ENCODE measurements around the gene HYAL1.

HYAL1 gene

GRCh38 chr3:50318163-50318562, 14.8 kb upstream of the HYAL1 start:
- H3K27me3 ChIP-seq (ENCODE audit: control insufficient read depth in 1 of 2, insufficient read depth in 1 of 2, low read length in 2 of 2): no peaks in the 10 kb centered on the region

GRCh38 chr3:50317300-50317699, 13.9 kb upstream of the HYAL1 start:
- no peak overlapping the region for H4K91ac ChIP-seq (ENCODE audit: low read length)
- 88% methylated on average over 5 of the region's 6 CpGs for WGBS

More at GRCh38 chr3:50318163-50318562, 14.8 kb upstream of the HYAL1 start:
- DNase-seq: no peak
- Histone ChIP-seq H2AK5ac (ENCODE audit: low read length, severe bottlenecking) (no peak overlapping the region), H3K4me1 (ENCODE audit: control insufficient read depth, insufficient read depth, low read depth, low read length) (peaks cover 56% of the 10 kb centered on the region), H3K36me3 (ENCODE audit: control insufficient read depth in 1 of 2, insufficient read depth in 2 of 2, low read depth in 1 of 2, low read length in 2 of 2) (peaks cover 47 to 53% of the 10 kb centered on the region in 2 experiments), H3K27ac (ENCODE audit: low read length, poor library complexity, severe bottlenecking) (no peak overlapping the region), H3K79me1 (replicated peaks; ENCODE audit: low read length, poor library complexity, severe bottlenecking) (peaks cover 44% of the 10 kb centered on the region), H3K18ac (ENCODE audit: low read depth in 1 of 2, low read length in 2 of 2) (no peak overlapping the region), H3K4me3 (ENCODE audit: insufficient read depth in 1 of 2, low read depth in 1 of 2, low read length in 2 of 2) (peak overlapping the region in 1 of 2 experiments; percentile 43), H3K9me3 (ENCODE audit: control insufficient read depth, low read length) (no peaks in the 10 kb centered on the region), H2BK12ac (ENCODE audit: low read length in 2 of 2) (no peak overlapping the region), H3K9ac (ENCODE audit: low read length) (no peak overlapping the region), H2BK15ac (ENCODE audit: low read depth, poor library complexity, severe bottlenecking) (no peak overlapping the region), H2BK120ac (ENCODE audit: low read depth, low read length) (no peak overlapping the region), H3K14ac (ENCODE audit: low read length in 2 of 2) (peak overlapping the region in 1 of 2 experiments; percentile 1), H3K4me2 (ENCODE audit: low read length, poor library complexity, severe bottlenecking) (no peak overlapping the region), H2BK5ac (ENCODE audit: low read depth, low read length, poor library complexity, severe bottlenecking) (no peak overlapping the region), H2AFZ (ENCODE audit: low read depth, low read length) (no peak overlapping the region), H4K8ac (ENCODE audit: low read length) (no peak overlapping the region), H3K4ac (ENCODE audit: low read depth in 1 of 2, low read length in 2 of 2) (no peak overlapping the region), H3K23ac (ENCODE audit: low read length in 2 of 2) (peak overlapping the region in 1 of 2 experiments; percentile 35), H4K91ac (ENCODE audit: low read length) (no peak overlapping the region)
- 95% methylated on average over 11 of the region's 11 CpGs for WGBS

GRCh38 chr3:50316657-50317242, 13.4 kb upstream of the HYAL1 start:
- Histone ChIP-seq H3K9ac (ENCODE audit: low read length) (peak overlapping the region; percentile 26), H3K18ac (ENCODE audit: low read depth in 1 of 2, low read length in 2 of 2) (no peak overlapping the region), H3K4me3 (ENCODE audit: insufficient read depth in 1 of 2, low read depth in 1 of 2, low read length in 2 of 2) (no peak overlapping the region), H3K9me3 (ENCODE audit: control insufficient read depth, low read length) (no peaks in the 10 kb centered on the region), H2BK5ac (ENCODE audit: low read depth, low read length, poor library complexity, severe bottlenecking) (no peak overlapping the region), H3K4me1 (ENCODE audit: control insufficient read depth, insufficient read depth, low read depth, low read length) (peaks cover 43% of the 10 kb centered on the region), H2AK5ac (ENCODE audit: low read length, severe bottlenecking) (no peak overlapping the region), H2BK12ac (ENCODE audit: low read length in 2 of 2) (no peak overlapping the region), H3K36me3 (ENCODE audit: control insufficient read depth in 1 of 2, insufficient read depth in 2 of 2, low read depth in 1 of 2, low read length in 2 of 2) (peaks cover 47 to 53% of the 10 kb centered on the region in 2 experiments), H3K27ac (ENCODE audit: low read length, poor library complexity, severe bottlenecking) (peak overlapping the region; percentile 4), H2BK15ac (ENCODE audit: low read depth, poor library complexity, severe bottlenecking) (no peak overlapping the region), H3K23ac (ENCODE audit: low read length in 2 of 2) (no peak overlapping the region), H3K4me2 (ENCODE audit: low read length, poor library complexity, severe bottlenecking) (no peak overlapping the region), H4K91ac (ENCODE audit: low read length) (no peak overlapping the region), H3K14ac (ENCODE audit: low read length in 2 of 2) (no peak overlapping the region), H2AFZ (ENCODE audit: low read depth, low read length) (no peak overlapping the region), H3K27me3 (ENCODE audit: control insufficient read depth in 1 of 2, insufficient read depth in 1 of 2, low read length in 2 of 2) (no peaks in the 10 kb centered on the region), H3K79me1 (replicated peaks; ENCODE audit: low read length, poor library complexity, severe bottlenecking) (peaks cover 41% of the 10 kb centered on the region), H4K8ac (ENCODE audit: low read length) (no peak overlapping the region), H3K4ac (ENCODE audit: low read depth in 1 of 2, low read length in 2 of 2) (no peak overlapping the region), H2BK120ac (ENCODE audit: low read depth, low read length) (no peak overlapping the region)
- WGBS: 73% methylated on average over 6 of the region's 9 CpGs
- DNase-seq: no peak

More at GRCh38 chr3:50317300-50317699, 13.9 kb upstream of the HYAL1 start:
- Histone ChIP-seq H3K18ac (ENCODE audit: low read depth in 1 of 2, low read length in 2 of 2) (no peak overlapping the region), H2BK15ac (ENCODE audit: low read depth, poor library complexity, severe bottlenecking) (no peak overlapping the region), H3K9me3 (ENCODE audit: control insufficient read depth, low read length) (no peaks in the 10 kb centered on the region), H3K36me3 (ENCODE audit: control insufficient read depth in 1 of 2, insufficient read depth in 2 of 2, low read depth in 1 of 2, low read length in 2 of 2) (peaks cover 47 to 53% of the 10 kb centered on the region in 2 experiments), H3K14ac (ENCODE audit: low read length in 2 of 2) (no peak overlapping the region), H2BK12ac (ENCODE audit: low read length in 2 of 2) (no peak overlapping the region), H2BK5ac (ENCODE audit: low read depth, low read length, poor library complexity, severe bottlenecking) (no peak overlapping the region), H2AK5ac (ENCODE audit: low read length, severe bottlenecking) (peak overlapping the region; percentile 17), H3K27me3 (ENCODE audit: control insufficient read depth in 1 of 2, insufficient read depth in 1 of 2, low read length in 2 of 2) (no peaks in the 10 kb centered on the region), H3K79me1 (replicated peaks; ENCODE audit: low read length, poor library complexity, severe bottlenecking) (peaks cover 44% of the 10 kb centered on the region), H4K8ac (ENCODE audit: low read length) (no peak overlapping the region), H2BK120ac (ENCODE audit: low read depth, low read length) (no peak overlapping the region), H3K4ac (ENCODE audit: low read depth in 1 of 2, low read length in 2 of 2) (no peak overlapping the region), H3K4me1 (ENCODE audit: control insufficient read depth, insufficient read depth, low read depth, low read length) (peaks cover 49% of the 10 kb centered on the region), H2AFZ (ENCODE audit: low read depth, low read length) (no peak overlapping the region), H3K9ac (ENCODE audit: low read length) (peak overlapping the region; percentile 26), H3K4me3 (ENCODE audit: insufficient read depth in 1 of 2, low read depth in 1 of 2, low read length in 2 of 2) (no peak overlapping the region), H3K4me2 (ENCODE audit: low read length, poor library complexity, severe bottlenecking) (no peak overlapping the region), H3K23ac (ENCODE audit: low read length in 2 of 2) (no peak overlapping the region), H3K27ac (ENCODE audit: low read length, poor library complexity, severe bottlenecking) (peak overlapping the region; percentile 4)
- no peak for DNase-seq

- H3K4ac ChIP-seq (ENCODE audit: low read depth in 1 of 2, low read length in 2 of 2): no peak overlapping the region
- H3K27ac ChIP-seq (ENCODE audit: low read length, poor library complexity, severe bottlenecking): no peak overlapping the region
- H4K91ac ChIP-seq (ENCODE audit: low read length): no peak overlapping the region
- peaks cover 36% of the 10 kb centered on the region for H3K4me1 ChIP-seq (ENCODE audit: control insufficient read depth, insufficient read depth, low read depth, low read length)
- no peak overlapping the region for H3K23ac ChIP-seq (ENCODE audit: low read length in 2 of 2)
- peaks cover 44 to 48% of the 10 kb centered on the region in 2 experiments for H3K36me3 ChIP-seq (ENCODE audit: control insufficient read depth in 1 of 2, insufficient read depth in 2 of 2, low read depth in 1 of 2, low read length in 2 of 2)
- DNase-seq: no peak
- H2AFZ ChIP-seq (ENCODE audit: low read depth, low read length): no peak overlapping the region
- H3K4me3 ChIP-seq (ENCODE audit: insufficient read depth in 1 of 2, low read depth in 1 of 2, low read length in 2 of 2): no peak overlapping the region
- H3K9me3 ChIP-seq (ENCODE audit: control insufficient read depth, low read length): no peaks in the 10 kb centered on the region
- no peak overlapping the region for H3K4me2 ChIP-seq (ENCODE audit: low read length, poor library complexity, severe bottlenecking)
- H2BK5ac ChIP-seq (ENCODE audit: low read depth, low read length, poor library complexity, severe bottlenecking): no peak overlapping the region
- no peak overlapping the region for H4K8ac ChIP-seq (ENCODE audit: low read length)
- H3K18ac ChIP-seq (ENCODE audit: low read depth in 1 of 2, low read length in 2 of 2): no peak overlapping the region
- no peak overlapping the region for H3K14ac ChIP-seq (ENCODE audit: low read length in 2 of 2)
- no peak overlapping the region for H2BK120ac ChIP-seq (ENCODE audit: low read depth, low read length)
- H3K79me1 ChIP-seq (replicated peaks; ENCODE audit: low read length, poor library complexity, severe bottlenecking): peaks cover 41% of the 10 kb centered on the region
- WGBS: 100% methylated on average over 4 of the region's 4 CpGs
- no peak overlapping the region for H2BK15ac ChIP-seq (ENCODE audit: low read depth, poor library complexity, severe bottlenecking)
- no peaks in the 10 kb centered on the region for H3K27me3 ChIP-seq (ENCODE audit: control insufficient read depth in 1 of 2, insufficient read depth in 1 of 2, low read length in 2 of 2)
- no peak overlapping the region for H2BK12ac ChIP-seq (ENCODE audit: low read length in 2 of 2)
- H2AK5ac ChIP-seq (ENCODE audit: low read length, severe bottlenecking): no peak overlapping the region
- no peak overlapping the region for H3K9ac ChIP-seq (ENCODE audit: low read length)
Measured at GRCh38 chr3:50314816-50315215, 11.4 kb upstream of the HYAL1 start.
